Measurements from ENCODE around the gene CDT1. TPM values are rescaled to one million over a fixed set of nuclear protein-coding genes. Genes with fewer than 3 reads are reported as not detected.

Gene CDT1
- total and polyA plus RNA-seq, 2 donors (not counting 1 experiment from before 2014, with no cell fraction given) = 1.3 to 3.6 TPM

DNA sequence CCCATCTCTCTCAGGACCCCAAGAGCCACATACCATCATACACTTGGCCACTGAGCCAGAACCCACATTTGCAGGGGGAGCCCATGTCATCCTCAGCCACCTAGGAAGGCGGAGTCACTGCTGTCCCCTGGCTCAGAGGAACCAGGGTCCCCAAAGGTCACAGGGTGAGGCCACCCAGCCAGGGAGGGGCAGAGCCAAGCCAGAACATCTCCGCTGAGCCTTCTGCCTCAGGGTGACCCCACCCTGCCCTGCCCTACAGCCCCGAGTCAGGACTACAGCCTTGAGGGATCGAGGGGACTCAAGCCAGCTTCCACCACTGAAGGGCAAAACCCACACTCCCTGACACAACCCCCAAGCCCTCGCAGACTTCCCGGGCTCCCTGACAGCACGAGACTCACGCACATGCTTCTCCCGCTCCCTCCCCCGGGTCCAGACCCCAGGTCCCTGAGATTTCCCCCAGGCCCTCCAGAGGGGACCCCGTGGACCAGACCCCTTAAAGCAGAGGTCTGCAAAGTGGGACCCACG is 36.0 kb upstream of the CDT1 start:
- Histone ChIP-seq H2AFZ (ENCODE audit: low read length) (no peak overlapping the region), H4K20me1 (ENCODE audit: control insufficient read depth, extremely low read depth, insufficient read depth, low read length) (no peaks in the 10 kb centered on the region), H3K27ac (ENCODE audit: insufficient read depth, low read length) (peak overlapping the region; percentile 57), H3K9me3 (ENCODE audit: control insufficient read depth, insufficient read depth, low read depth, low read length) (no peaks in the 10 kb centered on the region), H3K79me2 (ENCODE audit: control insufficient read depth, insufficient read depth, low read length) (peaks cover 92% of the 10 kb centered on the region), H3K4me1 (ENCODE audit: control insufficient read depth, extremely low read depth, insufficient read depth, low read length) (peaks cover 42% of the 10 kb centered on the region), H3K4me3 (replicated peaks in 1 of 4; ENCODE audit: control extremely low read depth in 1 of 4, insufficient read depth in 1 of 4, low read depth in 3 of 4, low read length in 4 of 4) (peak overlapping the region in 1 of 4 experiments; percentile 35), H3K36me3 (ENCODE audit: control insufficient read depth, insufficient read depth, low read length) (peaks cover 5% of the 10 kb centered on the region), H3K4me2 (ENCODE audit: extremely low read depth, insufficient read depth, low read length) (peak overlapping the region; percentile 25), H3K9ac (ENCODE audit: insufficient read depth, low read length) (peak overlapping the region; percentile 21), H3K27me3 (ENCODE audit: control insufficient read depth, insufficient read depth, low read length) (no peaks in the 10 kb centered on the region)
- TF ChIP-seq, protein P1, sequence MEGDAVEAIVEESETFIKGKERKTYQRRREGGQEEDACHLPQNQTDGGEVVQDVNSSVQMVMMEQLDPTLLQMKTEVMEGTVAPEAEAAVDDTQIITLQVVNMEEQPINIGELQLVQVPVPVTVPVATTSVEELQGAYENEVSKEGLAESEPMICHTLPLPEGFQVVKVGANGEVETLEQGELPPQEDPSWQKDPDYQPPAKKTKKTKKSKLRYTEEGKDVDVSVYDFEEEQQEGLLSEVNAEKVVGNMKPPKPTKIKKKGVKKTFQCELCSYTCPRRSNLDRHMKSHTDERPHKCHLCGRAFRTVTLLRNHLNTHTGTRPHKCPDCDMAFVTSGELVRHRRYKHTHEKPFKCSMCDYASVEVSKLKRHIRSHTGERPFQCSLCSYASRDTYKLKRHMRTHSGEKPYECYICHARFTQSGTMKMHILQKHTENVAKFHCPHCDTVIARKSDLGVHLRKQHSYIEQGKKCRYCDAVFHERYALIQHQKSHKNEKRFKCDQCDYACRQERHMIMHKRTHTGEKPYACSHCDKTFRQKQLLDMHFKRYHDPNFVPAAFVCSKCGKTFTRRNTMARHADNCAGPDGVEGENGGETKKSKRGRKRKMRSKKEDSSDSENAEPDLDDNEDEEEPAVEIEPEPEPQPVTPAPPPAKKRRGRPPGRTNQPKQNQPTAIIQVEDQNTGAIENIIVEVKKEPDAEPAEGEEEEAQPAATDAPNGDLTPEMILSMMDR (conservative IDR thresholded peaks at IDR 0.05 in 1 of 2, IDR thresholded peaks at IDR 0.05 in 1 of 2; ENCODE audit: low read depth in 1 of 2, low read length in 2 of 2) = no peak
- TF ChIP-seq EZH2 (IDR thresholded peaks at IDR 0.05; ENCODE audit: low read length, missing control alignments) = no peak
- DNase-seq (ENCODE audit: low read depth in 2 of 2) = no peak

DNA sequence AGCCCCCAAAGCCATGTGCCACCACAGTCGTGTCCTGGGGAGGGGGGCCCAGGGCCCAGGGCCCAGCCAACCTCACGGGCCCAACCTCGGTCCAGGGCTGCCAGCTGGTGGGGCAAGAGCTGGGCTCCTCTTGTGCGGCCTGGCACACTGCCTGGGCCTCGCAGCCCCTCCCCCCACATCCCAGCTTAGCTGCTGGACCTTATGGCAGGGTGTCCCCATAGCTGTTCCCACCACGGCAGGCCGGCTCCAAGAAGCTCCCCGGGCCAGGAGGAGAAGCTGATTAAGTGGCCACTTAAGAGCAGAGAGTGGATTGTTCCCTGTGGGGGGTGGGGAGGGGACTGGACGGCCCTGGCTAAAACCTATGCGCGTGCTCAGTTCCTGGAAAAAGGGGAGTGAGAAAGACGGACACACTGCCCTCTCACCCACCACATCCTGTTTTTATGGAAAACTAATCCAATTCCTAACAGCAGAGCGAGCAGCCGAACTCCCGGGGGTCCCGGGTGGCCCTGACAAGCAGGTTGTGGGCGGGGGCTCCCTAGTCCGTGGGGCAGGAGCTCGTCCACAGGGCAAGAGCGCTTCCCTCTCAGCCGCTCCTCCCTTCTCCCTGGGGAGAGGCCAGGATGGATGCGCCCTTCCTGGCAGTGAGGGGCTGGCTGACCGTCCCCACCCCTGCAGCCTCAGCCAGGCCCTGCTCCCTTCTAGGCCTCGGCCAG is 35.4 kb upstream of the CDT1 start:
- Histone ChIP-seq H3K4me2 (ENCODE audit: extremely low read depth, insufficient read depth, low read length) (peak overlapping the region; percentile 51), H4K20me1 (ENCODE audit: control insufficient read depth, extremely low read depth, insufficient read depth, low read length) (no peaks in the 10 kb centered on the region), H3K27ac (ENCODE audit: insufficient read depth, low read length) (peak overlapping the region; percentile 57), H3K27me3 (ENCODE audit: control insufficient read depth, insufficient read depth, low read length) (no peaks in the 10 kb centered on the region), H3K4me1 (ENCODE audit: control insufficient read depth, extremely low read depth, insufficient read depth, low read length) (peaks cover 45% of the 10 kb centered on the region), H3K4me3 (replicated peaks in 1 of 4; ENCODE audit: control extremely low read depth in 1 of 4, insufficient read depth in 1 of 4, low read depth in 3 of 4, low read length in 4 of 4) (peak overlapping the region in 2 of 4 experiments; percentile 15 to 35), H3K36me3 (ENCODE audit: control insufficient read depth, insufficient read depth, low read length) (peaks cover 5% of the 10 kb centered on the region), H2AFZ (ENCODE audit: low read length) (no peak overlapping the region), H3K79me2 (ENCODE audit: control insufficient read depth, insufficient read depth, low read length) (peaks cover 87% of the 10 kb centered on the region), H3K9ac (ENCODE audit: insufficient read depth, low read length) (peak overlapping the region; percentile 21), H3K9me3 (ENCODE audit: control insufficient read depth, insufficient read depth, low read depth, low read length) (no peaks in the 10 kb centered on the region)
- DNase-seq (ENCODE audit: low read depth in 2 of 2) = peak; percentile 71 to 87
- no peak for TF ChIP-seq EZH2 (IDR thresholded peaks at IDR 0.05; ENCODE audit: low read length, missing control alignments)
- TF ChIP-seq, protein P1 (conservative IDR thresholded peaks at IDR 0.05 in 1 of 2, IDR thresholded peaks at IDR 0.05 in 1 of 2; ENCODE audit: low read depth in 1 of 2, low read length in 2 of 2) = no peak

DNA sequence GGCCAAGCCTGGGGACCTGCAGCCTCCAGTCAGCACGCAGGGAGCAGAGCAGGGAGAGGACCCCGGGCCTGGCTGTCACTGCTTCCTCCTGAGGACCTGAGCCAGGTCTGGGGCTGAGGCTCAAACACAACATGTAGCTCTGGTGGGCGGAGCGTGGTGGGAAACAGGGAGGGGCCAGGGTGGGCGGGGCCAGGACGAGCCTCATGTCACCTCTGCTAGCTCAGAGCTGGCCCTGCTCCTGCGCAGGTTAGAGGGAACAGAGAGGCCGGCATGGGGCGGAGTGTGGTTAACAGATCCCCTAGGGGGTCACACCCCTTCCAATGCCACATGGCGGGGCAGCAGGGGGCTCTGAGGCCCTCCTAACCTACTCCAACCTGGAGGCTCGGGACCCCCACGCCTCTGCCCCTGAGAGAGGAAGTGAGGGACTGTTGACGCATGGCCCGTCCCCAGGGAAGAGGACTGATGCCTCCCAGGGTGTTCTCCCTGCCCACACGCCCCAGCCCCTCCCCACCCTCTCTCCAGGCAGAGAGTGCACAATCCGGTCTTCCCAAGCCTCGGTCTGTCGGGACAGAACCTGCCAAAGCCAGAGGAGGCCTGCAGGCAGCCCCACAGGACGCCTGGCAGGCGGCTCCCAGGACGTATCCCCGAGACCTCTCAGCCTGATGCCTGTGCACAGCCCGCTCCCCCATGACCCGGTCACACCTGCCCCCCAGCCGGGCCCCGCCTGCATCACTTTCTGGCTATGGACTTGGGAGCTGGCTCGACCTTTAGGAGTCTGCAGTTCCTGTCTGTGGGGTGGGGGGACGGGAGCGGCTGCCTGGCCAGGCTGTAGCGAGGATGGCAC is 33.8 kb upstream of the CDT1 start:
- Histone ChIP-seq H3K79me2 (ENCODE audit: control insufficient read depth, insufficient read depth, low read length) (peaks cover 86% of the 10 kb centered on the region), H3K4me3 (replicated peaks in 1 of 4; ENCODE audit: control extremely low read depth in 1 of 4, insufficient read depth in 1 of 4, low read depth in 3 of 4, low read length in 4 of 4) (no peak overlapping the region), H2AFZ (ENCODE audit: low read length) (no peak overlapping the region), H4K20me1 (ENCODE audit: control insufficient read depth, extremely low read depth, insufficient read depth, low read length) (no peaks in the 10 kb centered on the region), H3K9me3 (ENCODE audit: control insufficient read depth, insufficient read depth, low read depth, low read length) (no peaks in the 10 kb centered on the region), H3K27me3 (ENCODE audit: control insufficient read depth, insufficient read depth, low read length) (no peaks in the 10 kb centered on the region), H3K27ac (ENCODE audit: insufficient read depth, low read length) (peak overlapping the region; percentile 69), H3K9ac (ENCODE audit: insufficient read depth, low read length) (peak overlapping the region; percentile 26), H3K4me2 (ENCODE audit: extremely low read depth, insufficient read depth, low read length) (peak overlapping the region; percentile 5), H3K36me3 (ENCODE audit: control insufficient read depth, insufficient read depth, low read length) (peaks cover 3% of the 10 kb centered on the region), H3K4me1 (ENCODE audit: control insufficient read depth, extremely low read depth, insufficient read depth, low read length) (peaks cover 55% of the 10 kb centered on the region)
- no peak for TF ChIP-seq EZH2 (IDR thresholded peaks at IDR 0.05; ENCODE audit: low read length, missing control alignments)
- TF ChIP-seq, protein P1 (conservative IDR thresholded peaks at IDR 0.05 in 1 of 2, IDR thresholded peaks at IDR 0.05 in 1 of 2; ENCODE audit: low read depth in 1 of 2, low read length in 2 of 2) = no peak
- DNase-seq (ENCODE audit: low read depth in 2 of 2) = no peak
